Endothelial cell of umbilical vein (primary cell): ENCODE measurements around the gene NFYA.

Source experiments
- CTCF ChIP-seq, 2 donors: IDR thresholded peaks; 1 replicate in 1 of 2; 2 replicates in 1 of 2; pipeline ENCODE4 v1.5.1; 2011; ENCODE audit warnings: low read length in 2 of 2, mild to moderate bottlenecking in 2 of 2, moderate library complexity in 2 of 2, control low read depth in 1 of 2, inconsistent platforms in 1 of 2, low read depth in 1 of 2; ENCODE audit not compliant: insufficient read depth in 1 of 2; ENCODE audit errors: extremely low read depth in 1 of 2
- EZH2 ChIP-seq: IDR thresholded peaks from 2 replicates; pipeline ENCODE4 v1.6.1; 2012; ENCODE audit warnings: borderline replicate concordance, low read depth, mild to moderate bottlenecking, moderate library complexity, low read length, inconsistent platforms; ENCODE audit not compliant: severe bottlenecking
- FOS ChIP-seq: IDR thresholded peaks from 2 replicates; pipeline ENCODE4 v1.6.1; 2011; ENCODE audit warnings: mild to moderate bottlenecking, low read length, moderate library complexity, borderline replicate concordance; ENCODE audit not compliant: insufficient read depth
- GATA2 ChIP-seq: IDR thresholded peaks from 2 replicates; pipeline ENCODE4 v1.7.0; 2011; ENCODE audit warnings: low read depth, mild to moderate bottlenecking, moderate library complexity, mixed read lengths, low read length; ENCODE audit not compliant: insufficient read length, insufficient read depth
- JUN ChIP-seq: IDR thresholded peaks from 2 replicates; pipeline ENCODE4 v1.6.1; 2011; ENCODE audit warnings: borderline replicate concordance, low read depth; ENCODE audit not compliant: insufficient read length, insufficient read depth
- MAX ChIP-seq: IDR thresholded peaks from 2 replicates; pipeline ENCODE4 v1.6.1; 2011; ENCODE audit not compliant: insufficient read depth, insufficient read length
- MYC ChIP-seq: IDR thresholded peaks from one replicate; pipeline ENCODE4 v1.6.1; 2011; ENCODE audit warnings: mild to moderate bottlenecking, low read depth, low read length
- POLR2A ChIP-seq: IDR thresholded peaks from 2 replicates; pipeline ENCODE4 v1.6.1; 2012; ENCODE audit warnings: low read depth, mild to moderate bottlenecking, control low read depth, low read length
- POLR2AphosphoS5 ChIP-seq: IDR thresholded peaks from 2 replicates; pipeline ENCODE4 v1.6.1; 2012; ENCODE audit warnings: low read depth, mild to moderate bottlenecking, control low read depth, low read length, moderate library complexity; ENCODE audit not compliant: insufficient read depth

- TF ChIP-seq EZH2 (no peak), CTCF (IDR thresholded peaks at IDR 0.05; ENCODE audit: extremely low read depth in 1 of 2, insufficient read depth in 1 of 2, low read depth in 1 of 2, low read length in 2 of 2) (no peak), POLR2A (no peak), POLR2AphosphoS5 (no peak), JUN (no peak), MAX (no peak), GATA2 (no peak), FOS (no peak), MYC (no peak)
These were observed 46.7 kb downstream of the NFYA start for GRCh38 chr6:41119508-41119907.
